Endothelial cell of umbilical vein (primary cell): ENCODE results near the gene RBP5. TPM values are rescaled to one million over a fixed set of nuclear protein-coding genes. Genes with fewer than 3 reads are reported as not detected.

Experiments
- BruUV-seq: library from RNA; stranded (reverse); fragments of 400-500 nt; replicated peaks from 2 replicates; lab custom pipeline; 2021; lab: Mats Ljungman, UMichigan
- CTCF ChIA-PET: fragments of 300-600, 350-600 bp; sonication (Branson Sonifier 250); formaldehyde crosslinking; loops from one replicate; lab custom pipeline; 2021; ENCODE audit warnings: antibody characterized with exemption, inconsistent platforms; lab: Charles Lee
- POLR2A ChIA-PET: fragments of 300-600, 350-600 bp; sonication (Branson Sonifier 250); formaldehyde crosslinking; loops from one replicate; lab custom pipeline; 2021; ENCODE audit warnings: antibody characterized with exemption, inconsistent platforms; lab: Charles Lee
- DNase-seq: peaks from one replicate; pipeline ENCODE4 v3.0.0-alpha.2; 2011; ENCODE audit warnings: low read depth, low spot score
- FAIRE-seq: peaks from 2 replicates; lab custom pipeline; 2011; peaks lifted over from hg19 to GRCh38; lab: Jason Lieb, UNC
- H2AFZ ChIP-seq: 2 replicates; pipeline ENCODE4 v1.6.0; 2012; ENCODE audit warnings: low read depth, low read length, control low read depth, inconsistent platforms
- H3K27ac ChIP-seq: 2 replicates; pipeline ENCODE4 v1.5.1; 2011; ENCODE audit warnings: low read depth, mild to moderate bottlenecking, control low read depth, low read length, moderate library complexity; ENCODE audit not compliant: insufficient read depth
- H3K27me3 ChIP-seq, 2 experiments: 2 replicates each; pipeline versions ENCODE4 v1.6.0 to v1.6.1; 2011; ENCODE audit warnings: low read length in 2 of 2, mixed read lengths in 1 of 2; ENCODE audit not compliant: control insufficient read depth in 2 of 2, insufficient read depth in 2 of 2
- H3K36me3 ChIP-seq, 2 experiments: 2 replicates in 1 of 2; 3 replicates in 1 of 2; pipeline ENCODE4 v1.5.1; 2011; ENCODE audit warnings: low read length in 2 of 2, mild to moderate bottlenecking in 1 of 2, moderate library complexity in 1 of 2; ENCODE audit not compliant: control insufficient read depth in 2 of 2, insufficient read depth in 2 of 2; ENCODE audit errors: extremely low read depth in 1 of 2
- H3K4me1 ChIP-seq: 3 replicates; pipeline ENCODE4 v1.5.1; 2011; ENCODE audit warnings: mild to moderate bottlenecking, low read length; ENCODE audit not compliant: control insufficient read depth, insufficient read depth; ENCODE audit errors: extremely low read depth
- H3K4me2 ChIP-seq: 2 replicates; pipeline ENCODE4 v1.6.1; 2011; ENCODE audit warnings: low read length, control low read depth, mixed read lengths; ENCODE audit not compliant: insufficient read depth
- H3K4me3 ChIP-seq, 3 experiments: fragments of 200-600 bp in 1 of 3; sonication (generic), shearing (Covaris generic) in 1 of 3; replicated peaks in 1 of 3; 2 replicates each; pipeline ENCODE4 v1.5.1; 2011 to 2016; ENCODE audit warnings: control low read depth in 3 of 3, low read length in 3 of 3, mild to moderate bottlenecking in 2 of 3, inconsistent platforms in 1 of 3, low read depth in 1 of 3, moderate library complexity in 1 of 3; ENCODE audit not compliant: insufficient read depth in 1 of 3
- H3K79me2 ChIP-seq: 2 replicates; pipeline ENCODE4 v1.6.0; 2012; ENCODE audit warnings: low read length, inconsistent platforms; ENCODE audit not compliant: control insufficient read depth, insufficient read depth
- H3K9ac ChIP-seq: replicated peaks from 2 replicates; pipeline ENCODE3; 2011; ENCODE audit warnings: low read length, control low read depth; ENCODE audit not compliant: insufficient read depth; ENCODE audit errors: extremely low read depth
- H3K9me1 ChIP-seq: replicated peaks from 3 replicates; pipeline ENCODE4 v1.6.0; 2011; ENCODE audit warnings: mild to moderate bottlenecking, low read length; ENCODE audit not compliant: control insufficient read depth, insufficient read depth; ENCODE audit errors: extremely low read depth
- H3K9me3 ChIP-seq: replicated peaks from 2 replicates; pipeline ENCODE4 v1.5.1; 2012; ENCODE audit warnings: low read length, inconsistent platforms; ENCODE audit not compliant: control insufficient read depth, insufficient read depth
- H4K20me1 ChIP-seq: replicated peaks from 2 replicates; pipeline ENCODE3; 2011; ENCODE audit warnings: mild to moderate bottlenecking, low read length; ENCODE audit not compliant: control insufficient read depth, insufficient read depth; ENCODE audit errors: extremely low read depth
- CTCF ChIP-seq, 2 donors: IDR thresholded peaks; 1 replicate in 1 of 2; 2 replicates in 1 of 2; pipeline ENCODE4 v1.5.1; 2011; ENCODE audit warnings: low read length in 2 of 2, mild to moderate bottlenecking in 2 of 2, moderate library complexity in 2 of 2, control low read depth in 1 of 2, inconsistent platforms in 1 of 2, low read depth in 1 of 2; ENCODE audit not compliant: insufficient read depth in 1 of 2; ENCODE audit errors: extremely low read depth in 1 of 2
- EZH2 ChIP-seq: IDR thresholded peaks from 2 replicates; pipeline ENCODE4 v1.6.1; 2012; ENCODE audit warnings: borderline replicate concordance, low read depth, mild to moderate bottlenecking, moderate library complexity, low read length, inconsistent platforms; ENCODE audit not compliant: severe bottlenecking
- FOS ChIP-seq: IDR thresholded peaks from 2 replicates; pipeline ENCODE4 v1.6.1; 2011; ENCODE audit warnings: mild to moderate bottlenecking, low read length, moderate library complexity, borderline replicate concordance; ENCODE audit not compliant: insufficient read depth
- GATA2 ChIP-seq: IDR thresholded peaks from 2 replicates; pipeline ENCODE4 v1.7.0; 2011; ENCODE audit warnings: low read depth, mild to moderate bottlenecking, moderate library complexity, mixed read lengths, low read length; ENCODE audit not compliant: insufficient read length, insufficient read depth
- JUN ChIP-seq: IDR thresholded peaks from 2 replicates; pipeline ENCODE4 v1.6.1; 2011; ENCODE audit warnings: borderline replicate concordance, low read depth; ENCODE audit not compliant: insufficient read length, insufficient read depth
- MAX ChIP-seq: IDR thresholded peaks from 2 replicates; pipeline ENCODE4 v1.6.1; 2011; ENCODE audit not compliant: insufficient read depth, insufficient read length
- MYC ChIP-seq: IDR thresholded peaks from one replicate; pipeline ENCODE4 v1.6.1; 2011; ENCODE audit warnings: mild to moderate bottlenecking, low read depth, low read length
- POLR2A ChIP-seq: IDR thresholded peaks from 2 replicates; pipeline ENCODE4 v1.6.1; 2012; ENCODE audit warnings: low read depth, mild to moderate bottlenecking, control low read depth, low read length
- POLR2AphosphoS5 ChIP-seq: IDR thresholded peaks from 2 replicates; pipeline ENCODE4 v1.6.1; 2012; ENCODE audit warnings: low read depth, mild to moderate bottlenecking, control low read depth, low read length, moderate library complexity; ENCODE audit not compliant: insufficient read depth
- dilution Hi-C: fragments of 300-500 bp; cut with MboI; formaldehyde crosslinking; loops from one replicate; pipeline ENCODE4 v1.15.0; 2019; ENCODE audit warnings: low sequenced_read_pairs; ENCODE audit not compliant: extremely low pct_ligation_motif_present
- intact Hi-C: fragments of 100-400 bp; cut with micrococcal nuclease; formaldehyde crosslinking; loops from one replicate; pipeline ENCODE4 v1.10.0; 2022
- polyA plus RNA-seq, 4 experiments: library from polyadenylated mRNA; depleted of rRNA in 3 of 4; stranded (reverse) in 3 of 4; unstranded in 1 of 4; fragments of >200 nt; gene quantifications; 2 replicates each; pipeline versions ENCODE4 v1.2.1 to v1.2.3, GENCODE V29; 2011 to 2012; ENCODE audit warnings: missing spikeins in 1 of 4
- total RNA-seq: library from RNA; stranded (reverse); gene quantifications from 2 replicates; pipeline ENCODE4 v1.2.3, GENCODE V29; 2021

Gene RBP5
- total and polyA plus RNA-seq, 2 donors (not counting 3 experiments of a cell fraction or from before 2014, with no cell fraction given): 0.12 TPM; not detected in 1

GRCh38 chr12:7114851-7115250, 13.8 kb downstream of the RBP5 start:
- TF ChIP-seq MYC (no peak), POLR2AphosphoS5 (no peak), GATA2 (no peak), MAX (no peak), JUN (no peak), FOS (no peak), EZH2 (no peak), POLR2A (no peak), CTCF (IDR thresholded peaks at IDR 0.05; ENCODE audit: extremely low read depth in 1 of 2, insufficient read depth in 1 of 2, low read depth in 1 of 2, low read length in 2 of 2) (no peak)
- no peaks in the 10 kb centered on the region for H3K79me2 ChIP-seq
- no TSS peak for BruUV-seq
- H3K4me1 ChIP-seq: no peaks in the 10 kb centered on the region
- no peaks in the 10 kb centered on the region for H3K36me3 ChIP-seq
- FAIRE-seq (no peak), DNase-seq (no peak)
- H3K4me3 ChIP-seq: no peak overlapping the region
- ChIA-PET POLR2A (no interaction called here), CTCF (interaction anchor here (0.6 to 2.3 kb wide), 2 partner anchors 9 to 246 kb away, joined by 3 to 17 read pairs; no protein-coding TSS in a partner anchor)
- intact Hi-C loops: no loop called here
- H3K9me3 ChIP-seq: no peaks in the 10 kb centered on the region
- no peaks in the 10 kb centered on the region for H3K27me3 ChIP-seq
- no peak overlapping the region for H3K4me2 ChIP-seq
- H4K20me1 ChIP-seq: no peaks in the 10 kb centered on the region
- H3K27ac ChIP-seq: no peak overlapping the region
- no peak overlapping the region for H2AFZ ChIP-seq
- H3K9ac ChIP-seq: no peak overlapping the region
- dilution Hi-C loops: no loop called here
- H3K9me1 ChIP-seq: no peaks in the 10 kb centered on the region
